NCI-H187 (cell line): ENCODE results near the gene PLRG1.
"Not testable (repeated sequence)": the region's sequence is repeated elsewhere in the genome, so short reads cannot be mapped to it uniquely, and the experiment has no call there.

Experiments
- DNase-seq, 2 experiments: peaks; one replicate each; lab custom pipeline; 2025; lab: John Stamatoyannopoulos, UW

PLRG1 gene

GRCh38 chr4:154549894-154550790 lies at the start of gene PLRG1:
Gene PLRG1, minus strand, starts transcription at chr4:154550400. Its CDS starts 92 bp downstream, at chr4:154550308.
- peak; percentile 70 to 80 for DNase-seq

- no peak for DNase-seq
Observed at GRCh38 chr4:154597798-154598774, 47.9 kb upstream of the PLRG1 start.

- DNase-seq = not testable (repeated sequence)
Observed at GRCh38 chr4:154597281-154597680, 47.1 kb upstream of the PLRG1 start.

- no peak for DNase-seq
Observed at GRCh38 chr4:154595807-154596206, 45.6 kb upstream of the PLRG1 start.

- not testable (repeated sequence) for DNase-seq
Observed at GRCh38 chr4:154594343-154594742, 44.1 kb upstream of the PLRG1 start.

- DNase-seq = no peak
Observed at GRCh38 chr4:154593868-154594267, 43.7 kb upstream of the PLRG1 start.

- no peak for DNase-seq
Observed at GRCh38 chr4:154591890-154592289, 41.7 kb upstream of the PLRG1 start.

GRCh38 chr4:154590329-154591006 lies 40.3 kb upstream of the PLRG1 start, which contains the start of gene FGA:
Gene FGA, minus strand, starts transcription at chr4:154590742. Its CDS starts 55 bp downstream, at chr4:154590687.
- no peak for DNase-seq

GRCh38 chr4:154589296-154590197 lies 39.3 kb upstream of the PLRG1 start:
- DNase-seq = no peak

GRCh38 chr4:154588198-154588597 lies 38.0 kb upstream of the PLRG1 start:
- no peak for DNase-seq

- no peak for DNase-seq
Observed at GRCh38 chr4:154586296-154587033, 36.3 kb upstream of the PLRG1 start.

GRCh38 chr4:154585369-154586018 lies 35.3 kb upstream of the PLRG1 start:
- no peak for DNase-seq

GRCh38 chr4:154584259-154584658 lies 34.1 kb upstream of the PLRG1 start:
- no peak for DNase-seq

- DNase-seq = no peak
Observed at GRCh38 chr4:154583677-154584076, 33.5 kb upstream of the PLRG1 start.

GRCh38 chr4:154583230-154583629 lies 33.0 kb upstream of the PLRG1 start:
- no peak for DNase-seq

- no peak for DNase-seq
Observed at GRCh38 chr4:154582723-154583122, 32.5 kb upstream of the PLRG1 start.

GRCh38 chr4:154579927-154580326 lies 29.7 kb upstream of the PLRG1 start:
- no peak for DNase-seq

GRCh38 chr4:154578919-154579318 lies 28.7 kb upstream of the PLRG1 start:
- DNase-seq = no peak

GRCh38 chr4:154577324-154577723 lies 27.1 kb upstream of the PLRG1 start:
- no peak for DNase-seq

- DNase-seq = no peak
Observed at GRCh38 chr4:154574311-154574710, 24.1 kb upstream of the PLRG1 start.
